ENCODE data around the gene TAB2. TPM values are rescaled to one million over a fixed set of nuclear protein-coding genes. Genes with fewer than 3 reads are reported as not detected.

TAB2 gene
- total RNA-seq, 4 donors from 2014 or later = 43.6 to 89.9 (median 64.7) TPM

- intact Hi-C loops (cut with DNase I; ENCODE audit: low total_unique reads) = no loop called here
- H3K36me3 ChIP-seq = no peaks in the 10 kb centered on the region
- H3K9me3 ChIP-seq = no peaks in the 10 kb centered on the region
- H3K4me1 ChIP-seq = peaks cover 0 to 38% (median 5%) of the 10 kb centered on the region in 4 donors
- 93% methylated on average over 10 to 17 of the region's 17 CpGs for WGBS, 2 donors (ENCODE audit: low coverage in 1 of 2)
- H3K4me3 ChIP-seq = no peak overlapping the region
- DNase-seq = no peak
- in situ Hi-C loops (cut with MboI; ENCODE audit: low pct_ligation_motif_present in 1 of 4, low pct_unique_long_range_greater_than_20kb in 1 of 4, low sequenced_read_pairs in 3 of 4) = no loop called here
- no peaks in the 10 kb centered on the region for H3K27me3 ChIP-seq
- TF ChIP-seq CTCF (IDR thresholded peaks at IDR 0.05) (no peak), POLR2A (IDR thresholded peaks at IDR 0.05) (no peak), POLR2AphosphoS5 (IDR thresholded peaks at IDR 0.05) (no peak), EP300 (IDR thresholded peaks at IDR 0.05; ENCODE audit: low read depth) (no peak)
- no peak overlapping the region for H3K27ac ChIP-seq
Observed at GRCh38 chr6:149357726-149358538, 40.4 kb downstream of the TAB2 start.

GRCh38 chr6:149359440-149359839, 41.9 kb downstream of the TAB2 start:
- no peak for TF ChIP-seq CTCF (IDR thresholded peaks at IDR 0.05)
- no peak for TF ChIP-seq POLR2A (IDR thresholded peaks at IDR 0.05)
- TF ChIP-seq POLR2AphosphoS5 (IDR thresholded peaks at IDR 0.05) = no peak
- TF ChIP-seq EP300 (IDR thresholded peaks at IDR 0.05; ENCODE audit: low read depth) = no peak
- H3K27me3 ChIP-seq = no peaks in the 10 kb centered on the region
- intact Hi-C loops (cut with DNase I; ENCODE audit: low total_unique reads) (no loop called here), in situ Hi-C loops (cut with MboI; ENCODE audit: low pct_ligation_motif_present in 1 of 4, low pct_unique_long_range_greater_than_20kb in 1 of 4, low sequenced_read_pairs in 3 of 4) (no loop called here)
- H3K9me3 ChIP-seq = no peaks in the 10 kb centered on the region
- H3K4me1 ChIP-seq = peaks cover 6 to 30% (median 7%) of the 10 kb centered on the region in 4 donors
- DNase-seq = no peak
- no peak overlapping the region for H3K27ac ChIP-seq
- H3K4me3 ChIP-seq = no peak overlapping the region
- no peaks in the 10 kb centered on the region for H3K36me3 ChIP-seq

- TF ChIP-seq EP300 (IDR thresholded peaks at IDR 0.05; ENCODE audit: low read depth) = no peak
- no peak for TF ChIP-seq POLR2AphosphoS5 (IDR thresholded peaks at IDR 0.05)
- no peak for TF ChIP-seq CTCF (IDR thresholded peaks at IDR 0.05)
- no peak for TF ChIP-seq POLR2A (IDR thresholded peaks at IDR 0.05)
- H3K27ac ChIP-seq = no peak overlapping the region
- 99% methylated on average over 3 of the region's 3 CpGs; no CpG with 5 or more reads in 1 of the 2 donors for WGBS, 2 donors (ENCODE audit: low coverage in 1 of 2)
- peaks cover 6 to 39% (median 17%) of the 10 kb centered on the region in 4 donors for H3K4me1 ChIP-seq
- no peak overlapping the region for H3K4me3 ChIP-seq
- H3K9me3 ChIP-seq = no peaks in the 10 kb centered on the region
- H3K36me3 ChIP-seq = no peaks in the 10 kb centered on the region
- in situ Hi-C loops (cut with MboI; ENCODE audit: low pct_ligation_motif_present in 1 of 4, low pct_unique_long_range_greater_than_20kb in 1 of 4, low sequenced_read_pairs in 3 of 4) = no loop called here
- DNase-seq = no peak
- intact Hi-C loops (cut with DNase I; ENCODE audit: low total_unique reads) = no loop called here
- no peaks in the 10 kb centered on the region for H3K27me3 ChIP-seq
Observed at GRCh38 chr6:149360536-149360935, 43.0 kb downstream of the TAB2 start.

- intact Hi-C loops (cut with DNase I; ENCODE audit: low total_unique reads) = no loop called here
- Histone ChIP-seq H3K4me3 (no peak overlapping the region), H3K27me3 (no peaks in the 10 kb centered on the region), H3K4me1 (peaks cover 6 to 51% (median 23%) of the 10 kb centered on the region in 4 donors), H3K27ac (no peak overlapping the region), H3K9me3 (no peaks in the 10 kb centered on the region), H3K36me3 (no peaks in the 10 kb centered on the region)
- TF ChIP-seq POLR2AphosphoS5 (IDR thresholded peaks at IDR 0.05) = no peak
- TF ChIP-seq POLR2A (IDR thresholded peaks at IDR 0.05) = no peak
- TF ChIP-seq EP300 (IDR thresholded peaks at IDR 0.05; ENCODE audit: low read depth) = no peak
- TF ChIP-seq CTCF (IDR thresholded peaks at IDR 0.05) = no peak
- in situ Hi-C loops (cut with MboI; ENCODE audit: low pct_ligation_motif_present in 1 of 4, low pct_unique_long_range_greater_than_20kb in 1 of 4, low sequenced_read_pairs in 3 of 4) = no loop called here
- DNase-seq = no peak
- WGBS, 2 donors (ENCODE audit: low coverage in 1 of 2) = 94 to 100% methylated on average over 3 to 5 of the region's 5 CpGs
Observed at GRCh38 chr6:149362289-149362688, 44.8 kb downstream of the TAB2 start.
